Smooth muscle cell (in vitro differentiated cells): ENCODE measurements around the gene HEATR5B. TPM values are rescaled to one million over a fixed set of nuclear protein-coding genes. Genes with fewer than 3 reads are reported as not detected.

Experiments
- DNase-seq: peaks from one replicate; lab custom pipeline; 2025; ENCODE audit not compliant: unreplicated experiment; lab: John Stamatoyannopoulos, UW
- H2AFZ ChIP-seq: fragments of 200-600 bp; sonication (generic); 2 replicates; pipeline ENCODE4 v1.6.0; 2016; ENCODE audit warnings: antibody characterized with exemption, low read depth, mild to moderate bottlenecking
- H3F3A ChIP-seq: fragments of 200-600 bp; sonication (generic); 2 replicates; pipeline ENCODE4 v1.6.0; 2017; ENCODE audit warnings: antibody characterized with exemption, low read depth
- H3K27ac ChIP-seq: fragments of 200-600 bp; sonication (generic); 2 replicates; pipeline ENCODE4 v1.5.1; 2016; ENCODE audit warnings: low read depth, mild to moderate bottlenecking
- H3K27me3 ChIP-seq: fragments of 200-600 bp; sonication (generic); 2 replicates; pipeline ENCODE4 v1.6.1; 2016; ENCODE audit warnings: low read depth, mild to moderate bottlenecking
- H3K36me3 ChIP-seq: fragments of 200-600 bp; sonication (generic); 2 replicates; pipeline ENCODE4 v1.5.1; 2016; ENCODE audit warnings: low read depth
- H3K4me1 ChIP-seq: fragments of 200-600 bp; sonication (generic); 2 replicates; pipeline ENCODE4 v1.5.1; 2016; ENCODE audit warnings: low read depth
- H3K4me2 ChIP-seq: fragments of 200-600 bp; sonication (generic); 2 replicates; pipeline ENCODE4 v1.6.0; 2016; ENCODE audit warnings: mild to moderate bottlenecking
- H3K4me3 ChIP-seq: fragments of 200-600 bp; sonication (generic); 2 replicates; pipeline ENCODE4 v1.5.1; 2016; ENCODE audit warnings: mild to moderate bottlenecking
- H3K79me2 ChIP-seq: fragments of 200-600 bp; sonication (generic); 2 replicates; pipeline ENCODE4 v1.6.0; 2016; ENCODE audit warnings: low read depth, mild to moderate bottlenecking
- H3K9ac ChIP-seq: fragments of 200-600 bp; sonication (generic); 2 replicates; pipeline ENCODE4 v1.6.0; 2016; ENCODE audit warnings: low read depth
- H3K9me3 ChIP-seq: fragments of 200-600 bp; sonication (generic); replicated peaks from 2 replicates; pipeline ENCODE4 v1.5.1; 2016; ENCODE audit warnings: low read depth
- H4K20me1 ChIP-seq: fragments of 200-600 bp; sonication (generic); 2 replicates; pipeline ENCODE4 v1.6.0; 2016; ENCODE audit warnings: low read depth
- CTCF ChIP-seq: fragments of 200-600 bp; sonication (generic); IDR thresholded peaks from 2 replicates; pipeline ENCODE4 v1.5.1; 2017; ENCODE audit warnings: borderline replicate concordance, mild to moderate bottlenecking, antibody characterized with exemption; ENCODE audit not compliant: insufficient read depth, poor library complexity, severe bottlenecking
- WGBS: methylation state at CpG from one replicate; pipeline ENCODE4 v1.1.7; 2016; ENCODE audit warnings: low lambda C conversion rate; 5-methylcytosine and 5-hydroxymethylcytosine counted together
- polyA plus RNA-seq: library from polyadenylated mRNA; unstranded; fragments of >200 nt; fragmentation: Nextera tagmentation; extraction: Ambion mirVana; gene quantifications from 2 replicates; pipeline ENCODE4 v1.2.1, GENCODE V29; 2016
- total RNA-seq: library from RNA; depleted of rRNA; stranded (reverse); fragments of >200 nt; gene quantifications from 2 replicates; pipeline ENCODE4 v1.2.3, GENCODE V29; 2014

HEATR5B gene
- total and polyA plus RNA-seq, 2 experiments from 2014 or later, result 4.4 to 14.7 TPM

- Histone ChIP-seq H3K36me3 (peaks cover 24% of the 10 kb centered on the region), H3K4me1 (no peaks in the 10 kb centered on the region), H3F3A (peaks cover 3% of the 10 kb centered on the region), H3K9me3 (no peaks in the 10 kb centered on the region), H4K20me1 (no peaks in the 10 kb centered on the region), H3K4me3 (no peak overlapping the region), H3K9ac (no peak overlapping the region), H2AFZ (no peak overlapping the region), H3K4me2 (no peak overlapping the region), H3K27me3 (no peaks in the 10 kb centered on the region), H3K27ac (peak overlapping the region; percentile 2), H3K79me2 (no peaks in the 10 kb centered on the region)
- 100% methylated on average over 1 of the region's 1 CpG for WGBS
- no peak for DNase-seq
- TF ChIP-seq CTCF, result no peak
Measured at GRCh38 chr2:37096568-37096967, 12.4 kb upstream of the HEATR5B start.

- Histone ChIP-seq H3K4me3 (no peak overlapping the region), H3K27ac (no peak overlapping the region), H3K79me2 (no peaks in the 10 kb centered on the region), H3K4me2 (no peak overlapping the region), H4K20me1 (no peaks in the 10 kb centered on the region), H3K36me3 (peaks cover 27% of the 10 kb centered on the region), H3K27me3 (no peaks in the 10 kb centered on the region), H2AFZ (no peak overlapping the region), H3K9ac (no peak overlapping the region), H3K4me1 (no peaks in the 10 kb centered on the region), H3K9me3 (no peaks in the 10 kb centered on the region), H3F3A (peaks cover 3% of the 10 kb centered on the region)
- TF ChIP-seq CTCF, result no peak
- DNase-seq, result no peak
- WGBS, result 93% methylated on average over 5 of the region's 5 CpGs
Measured at GRCh38 chr2:37091873-37092272, 7.7 kb upstream of the HEATR5B start.

- 96% methylated on average over 4 of the region's 4 CpGs for WGBS
- peaks cover 16% of the 10 kb centered on the region for H3K36me3 ChIP-seq
Measured at GRCh38 chr2:37090019-37090477, 5.9 kb upstream of the HEATR5B start.

More at GRCh38 chr2:37090019-37090477, 5.9 kb upstream of the HEATR5B start:
- Histone ChIP-seq H4K20me1 (no peaks in the 10 kb centered on the region), H3K9me3 (no peaks in the 10 kb centered on the region), H3K79me2 (peaks cover 4% of the 10 kb centered on the region), H2AFZ (no peak overlapping the region), H3K27me3 (no peaks in the 10 kb centered on the region), H3K9ac (no peak overlapping the region), H3K27ac (no peak overlapping the region), H3K4me2 (no peak overlapping the region), H3F3A (no peaks in the 10 kb centered on the region), H3K4me1 (peaks cover 4% of the 10 kb centered on the region), H3K4me3 (no peak overlapping the region)
- TF ChIP-seq CTCF, result no peak
- no peak for DNase-seq
